HUES48 (cell line): ENCODE measurements around the gene ANO1.

Source experiments
- H3K27ac ChIP-seq: one replicate; pipeline ENCODE4 v1.7.0; 2013; ENCODE audit warnings: low read depth, low read length, inconsistent platforms
- H3K27me3 ChIP-seq: 2 replicates; pipeline ENCODE4 v1.6.1; 2013; ENCODE audit warnings: mild to moderate bottlenecking, low read length; ENCODE audit not compliant: control insufficient read depth, insufficient read depth
- H3K36me3 ChIP-seq: 2 replicates; pipeline ENCODE4 v1.6.1; 2013; ENCODE audit warnings: low read length; ENCODE audit not compliant: control insufficient read depth, insufficient read depth
- H3K4me1 ChIP-seq: 2 replicates; pipeline ENCODE4 v1.6.1; 2013; ENCODE audit warnings: mild to moderate bottlenecking, low read length; ENCODE audit not compliant: control insufficient read depth, insufficient read depth
- H3K4me3 ChIP-seq: 2 replicates; pipeline ENCODE4 v1.5.1; 2013; ENCODE audit warnings: mild to moderate bottlenecking, low read depth, low read length
- H3K9ac ChIP-seq: 2 replicates; pipeline ENCODE4 v1.6.1; 2013; ENCODE audit warnings: mild to moderate bottlenecking, low read depth, low read length, moderate library complexity
- H3K9me3 ChIP-seq: 2 replicates; pipeline ENCODE4 v1.6.1; 2013; ENCODE audit warnings: low read length; ENCODE audit not compliant: control insufficient read depth, insufficient read depth

The ANO1 gene

GRCh38 chr11:70109006-70109405 lies 30.9 kb downstream of the ANO1 start:
- Histone ChIP-seq H3K36me3 (no peaks in the 10 kb centered on the region), H3K9ac (no peak overlapping the region), H3K4me1 (peaks cover 9% of the 10 kb centered on the region), H3K9me3 (no peaks in the 10 kb centered on the region), H3K4me3 (no peak overlapping the region), H3K27me3 (no peaks in the 10 kb centered on the region), H3K27ac (no peak overlapping the region)

DNA sequence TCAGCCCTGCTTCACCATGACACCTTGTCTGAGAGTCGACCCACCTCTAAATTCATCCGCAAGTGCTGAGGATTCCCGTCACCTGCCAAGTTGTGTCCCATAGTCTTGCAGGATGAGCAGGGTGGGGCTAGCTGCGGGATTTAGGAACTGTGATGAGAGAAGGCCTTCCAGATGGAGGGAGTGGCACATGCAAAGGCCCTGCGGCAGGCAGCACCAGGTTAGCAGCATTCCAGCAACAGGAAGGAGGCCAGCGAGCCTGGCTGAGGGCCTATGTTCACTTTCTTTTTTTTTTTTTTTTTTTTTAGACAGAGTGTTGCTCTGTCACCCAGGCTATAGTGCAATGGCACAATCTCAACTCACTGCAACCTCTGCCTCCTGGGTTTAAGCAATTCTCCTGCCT lies 31.8 kb downstream of the ANO1 start:
- Histone ChIP-seq H3K27me3 (no peaks in the 10 kb centered on the region), H3K9me3 (no peaks in the 10 kb centered on the region), H3K4me3 (no peak overlapping the region), H3K9ac (no peak overlapping the region), H3K27ac (no peak overlapping the region), H3K4me1 (peaks cover 9% of the 10 kb centered on the region), H3K36me3 (no peaks in the 10 kb centered on the region)

GRCh38 chr11:70110538-70111055 lies 32.5 kb downstream of the ANO1 start:
- Histone ChIP-seq H3K36me3 (no peaks in the 10 kb centered on the region), H3K27ac (no peak overlapping the region), H3K4me1 (peaks cover 9% of the 10 kb centered on the region), H3K4me3 (no peak overlapping the region), H3K9me3 (no peaks in the 10 kb centered on the region), H3K27me3 (no peaks in the 10 kb centered on the region), H3K9ac (no peak overlapping the region)

DNA sequence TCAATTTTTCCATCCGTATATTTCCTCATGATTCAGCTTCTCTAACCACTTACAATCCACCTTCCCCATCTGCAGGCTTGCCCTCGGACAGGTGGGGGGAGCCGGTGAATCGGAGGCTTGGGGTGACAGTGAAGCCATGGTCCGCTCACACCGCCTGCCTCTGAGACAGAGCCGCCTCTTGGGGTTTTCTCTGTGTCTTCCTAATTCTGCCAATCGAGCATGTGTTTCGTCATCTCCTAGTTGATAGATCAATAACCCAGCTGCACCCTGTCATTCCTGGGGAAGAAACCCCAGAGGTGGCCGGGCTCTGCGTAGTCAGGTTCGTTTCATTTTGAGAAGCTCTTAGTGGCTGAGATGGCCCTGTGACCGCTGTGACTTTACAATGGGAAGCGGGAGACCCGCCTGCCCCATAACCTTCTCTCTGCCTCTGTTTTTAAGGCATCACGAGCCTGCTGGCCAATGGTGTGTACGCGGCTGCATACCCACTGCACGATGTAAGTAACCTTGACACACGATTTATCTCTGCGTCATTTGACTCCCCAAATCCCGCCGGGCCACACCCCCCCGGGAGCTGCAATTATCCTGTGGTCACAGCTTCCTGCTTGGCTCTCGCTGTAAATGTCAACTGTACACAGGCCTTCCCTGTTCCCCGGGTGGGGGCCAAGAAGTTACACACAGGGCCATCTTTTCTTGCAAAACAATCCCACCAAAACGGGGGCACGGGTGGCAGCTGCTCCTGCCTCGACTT lies 33.3 kb downstream of the ANO1 start:
- Histone ChIP-seq H3K9me3 (no peaks in the 10 kb centered on the region), H3K9ac (no peak overlapping the region), H3K27me3 (no peaks in the 10 kb centered on the region), H3K4me3 (no peak overlapping the region), H3K27ac (peak overlapping the region; percentile 5), H3K4me1 (peaks cover 9% of the 10 kb centered on the region), H3K36me3 (no peaks in the 10 kb centered on the region)

DNA sequence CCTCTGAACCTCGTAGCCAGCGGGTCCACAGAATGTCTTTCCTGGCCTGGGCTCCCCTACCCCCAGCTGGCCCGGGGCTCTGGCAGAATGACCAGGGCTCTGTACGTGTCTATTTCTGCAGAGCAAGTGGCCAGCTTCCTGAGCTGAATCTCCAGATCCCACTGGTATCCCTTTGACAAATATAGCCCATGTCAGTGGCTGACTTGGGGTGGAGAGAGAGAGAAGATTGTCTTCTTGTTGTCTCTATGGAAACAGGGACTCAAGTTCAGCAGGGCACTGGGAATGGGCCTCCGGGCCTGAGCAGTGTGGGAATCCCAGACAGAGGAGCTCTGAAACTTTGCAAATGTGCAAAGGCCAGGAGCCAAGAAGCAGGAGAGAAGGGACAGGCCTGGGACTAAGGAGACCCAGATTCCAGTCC lies 33.9 kb downstream of the ANO1 start:
- Histone ChIP-seq H3K9me3 (no peaks in the 10 kb centered on the region), H3K9ac (no peak overlapping the region), H3K36me3 (no peaks in the 10 kb centered on the region), H3K27me3 (no peaks in the 10 kb centered on the region), H3K4me1 (peaks cover 9% of the 10 kb centered on the region), H3K27ac (peak overlapping the region; percentile 5), H3K4me3 (no peak overlapping the region)

GRCh38 chr11:70113801-70114200 lies 35.7 kb downstream of the ANO1 start:
- no peak overlapping the region for H3K9ac ChIP-seq
- no peaks in the 10 kb centered on the region for H3K9me3 ChIP-seq
- H3K4me3 ChIP-seq, result no peak overlapping the region
- H3K27ac ChIP-seq, result no peak overlapping the region
- peaks cover 9% of the 10 kb centered on the region for H3K4me1 ChIP-seq
- H3K36me3 ChIP-seq, result no peaks in the 10 kb centered on the region
- H3K27me3 ChIP-seq, result no peaks in the 10 kb centered on the region

DNA sequence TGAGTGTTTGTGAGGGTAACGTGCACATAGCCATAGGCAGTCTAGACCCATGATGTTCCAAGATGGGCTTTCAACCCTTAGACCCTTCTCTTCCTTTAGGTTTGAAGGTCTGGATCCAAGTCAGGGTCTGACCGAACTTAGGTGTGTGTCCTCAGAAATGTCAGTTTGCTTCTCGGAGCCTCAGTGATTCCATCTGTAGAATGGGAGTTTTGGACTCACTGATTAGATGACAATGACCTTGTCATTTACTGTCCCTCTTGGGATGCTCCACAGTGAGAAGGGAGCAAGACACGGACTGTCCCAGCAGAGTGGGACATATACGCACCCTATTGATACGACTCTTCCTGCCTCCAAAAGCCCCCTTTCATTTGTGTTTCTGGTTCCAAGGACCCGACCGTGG lies 37.7 kb downstream of the ANO1 start:
- H3K27me3 ChIP-seq, result no peaks in the 10 kb centered on the region
- H3K4me3 ChIP-seq, result no peak overlapping the region
- H3K9ac ChIP-seq, result no peak overlapping the region
- H3K27ac ChIP-seq, result no peak overlapping the region
- no peaks in the 10 kb centered on the region for H3K9me3 ChIP-seq
- peaks cover 9% of the 10 kb centered on the region for H3K4me1 ChIP-seq
- no peaks in the 10 kb centered on the region for H3K36me3 ChIP-seq

GRCh38 chr11:70116386-70117065 lies 38.4 kb downstream of the ANO1 start:
- no peak overlapping the region for H3K27ac ChIP-seq

DNA sequence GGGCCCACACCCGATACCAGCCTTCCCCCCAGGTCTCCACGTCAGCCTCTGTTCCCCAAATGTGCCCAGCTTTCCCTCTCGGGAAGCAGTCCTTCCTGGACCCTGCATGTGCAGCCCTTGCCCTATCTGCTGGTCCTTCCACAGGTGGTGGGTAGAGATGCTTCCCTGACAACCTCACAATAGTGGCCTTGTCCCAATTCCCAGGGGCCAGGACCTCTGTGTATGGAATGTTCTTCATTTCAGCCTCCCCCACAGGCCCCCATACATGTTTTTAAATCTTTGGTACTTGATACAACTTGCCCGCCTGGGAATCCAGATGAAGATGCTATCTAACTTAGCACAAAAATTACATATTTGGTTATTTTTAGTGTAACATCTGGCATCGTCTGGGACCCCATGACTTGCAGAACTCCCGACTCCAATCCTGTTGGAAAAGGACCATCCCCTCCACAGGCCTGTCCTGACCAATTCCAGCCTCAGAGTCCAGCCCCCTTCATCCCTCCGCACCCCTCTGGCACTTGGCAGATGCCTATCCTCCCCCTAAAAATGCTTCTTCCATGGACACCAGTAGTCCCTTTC lies 39.5 kb downstream of the ANO1 start:
- H3K4me3 ChIP-seq, result no peak overlapping the region
- 0 out of 2 replicates have a peak, but pooled peaks cover under 1% of the 10 kb centered on the region for H3K4me1 ChIP-seq
- H3K36me3 ChIP-seq, result no peaks in the 10 kb centered on the region
- peaks cover 3% of the 10 kb centered on the region; the same call in 1 of the 2 replicates for H3K27me3 ChIP-seq
- H3K9me3 ChIP-seq, result no peaks in the 10 kb centered on the region
- no peak overlapping the region for H3K27ac ChIP-seq
- no peak overlapping the region for H3K9ac ChIP-seq

More at GRCh38 chr11:70116386-70117065, 38.4 kb downstream of the ANO1 start:
- H3K4me1 ChIP-seq, result peaks cover 7% of the 10 kb centered on the region
- no peaks in the 10 kb centered on the region for H3K36me3 ChIP-seq
- H3K27me3 ChIP-seq, result no peaks in the 10 kb centered on the region
- H3K4me3 ChIP-seq, result no peak overlapping the region
- no peak overlapping the region for H3K9ac ChIP-seq
- no peaks in the 10 kb centered on the region for H3K9me3 ChIP-seq

GRCh38 chr11:70118642-70119041 lies 40.5 kb downstream of the ANO1 start:
- no peaks in the 10 kb centered on the region for H3K9me3 ChIP-seq
- H3K4me3 ChIP-seq, result no peak overlapping the region
- no peak overlapping the region for H3K27ac ChIP-seq
- H3K27me3 ChIP-seq, result peaks cover 3% of the 10 kb centered on the region; the same call in 1 of the 2 replicates
- no peaks in the 10 kb centered on the region for H3K36me3 ChIP-seq
- H3K4me1 ChIP-seq, result peaks cover 9% of the 10 kb centered on the region; the same call in 1 of the 2 replicates
- no peak overlapping the region for H3K9ac ChIP-seq

GRCh38 chr11:70119502-70119901 lies 41.4 kb downstream of the ANO1 start:
- H3K27me3 ChIP-seq, result peaks cover 3% of the 10 kb centered on the region; the same call in 1 of the 2 replicates
- no peaks in the 10 kb centered on the region for H3K9me3 ChIP-seq
- no peak overlapping the region for H3K27ac ChIP-seq
- H3K4me3 ChIP-seq, result no peak overlapping the region
- no peaks in the 10 kb centered on the region for H3K36me3 ChIP-seq
- H3K9ac ChIP-seq, result no peak overlapping the region
- peaks cover 9% of the 10 kb centered on the region; the same call in 1 of the 2 replicates for H3K4me1 ChIP-seq
